MM.1S (cell line): Measurements from ENCODE around the gene PDE6G.

ENCODE experiments used
- DNase-seq: peaks from one replicate; pipeline ENCODE4 v3.0.0-alpha.2; 2015
- H2AFZ ChIP-seq: fragments of 300-600 bp; sonication (generic); 2 replicates; pipeline ENCODE4 v1.6.0; 2016; ENCODE audit warnings: antibody characterized with exemption, low read length
- H3F3A ChIP-seq: fragments of 300-600 bp; sonication (generic); 2 replicates; pipeline ENCODE4 v1.6.1; 2016; ENCODE audit warnings: mild to moderate bottlenecking, antibody characterized with exemption, low read length, moderate library complexity, mixed read lengths; ENCODE audit not compliant: insufficient read depth
- H3K27ac ChIP-seq: fragments of 300-600 bp; sonication (generic); 2 replicates; pipeline ENCODE4 v1.5.1; 2016; ENCODE audit warnings: mild to moderate bottlenecking, low read length
- H3K27me3 ChIP-seq: fragments of 300-600 bp; sonication (generic); replicated peaks from 2 replicates; pipeline ENCODE4 v1.6.0; 2016; ENCODE audit warnings: low read length; ENCODE audit not compliant: insufficient read depth
- H3K36me3 ChIP-seq: fragments of 300-600 bp; sonication (generic); replicated peaks from 2 replicates; pipeline ENCODE4 v1.6.1; 2016; ENCODE audit warnings: mild to moderate bottlenecking, low read length, mixed read lengths; ENCODE audit not compliant: insufficient read depth
- H3K4me1 ChIP-seq: fragments of 300-600 bp; sonication (generic); 2 replicates; pipeline ENCODE4 v1.6.1; 2016; ENCODE audit warnings: low read length, mixed read lengths
- H3K4me2 ChIP-seq: fragments of 300-600 bp; sonication (generic); 2 replicates; pipeline ENCODE4 v1.6.0; 2016; ENCODE audit warnings: low read depth, low read length
- H3K4me3 ChIP-seq: fragments of 300-600 bp; sonication (generic); 2 replicates; pipeline ENCODE4 v1.5.1; 2016; ENCODE audit warnings: low read length, mixed read lengths
- H3K79me2 ChIP-seq: fragments of 300-600 bp; sonication (generic); 2 replicates; pipeline ENCODE4 v1.6.1; 2016; ENCODE audit warnings: mixed run types, low read length, mixed read lengths
- H3K9ac ChIP-seq: fragments of 300-600 bp; sonication (generic); 2 replicates; pipeline ENCODE4 v1.6.1; 2016; ENCODE audit warnings: low read length, mixed read lengths
- H3K9me2 ChIP-seq: fragments of 300-600 bp; sonication (generic); replicated peaks from 2 replicates; pipeline ENCODE4 v1.6.1; 2016; ENCODE audit warnings: mild to moderate bottlenecking, low read length, mixed read lengths; ENCODE audit not compliant: insufficient read depth
- H3K9me3 ChIP-seq: fragments of 300-600 bp; sonication (generic); replicated peaks from 2 replicates; pipeline ENCODE4 v1.6.1; 2016; ENCODE audit warnings: mild to moderate bottlenecking, low read length, mixed read lengths; ENCODE audit not compliant: insufficient read depth
- H4K20me1 ChIP-seq: fragments of 300-600 bp; sonication (generic); 2 replicates; pipeline ENCODE4 v1.6.1; 2016; ENCODE audit warnings: mild to moderate bottlenecking, low read length, moderate library complexity, mixed read lengths; ENCODE audit not compliant: insufficient read depth
- CTCF ChIP-seq: fragments of 300-600 bp; sonication (generic); IDR thresholded peaks from 2 replicates; pipeline ENCODE4 v1.5.1; 2016; ENCODE audit warnings: antibody characterized with exemption, low read length, mixed read lengths
- EZH2 ChIP-seq: fragments of 300-600 bp; sonication (generic); optimal IDR thresholded peaks from 2 replicates; pipeline ENCODE3; 2017; ENCODE audit warnings: low read depth, mild to moderate bottlenecking, antibody characterized with exemption, low read length, mixed read lengths
- EZH2phosphoT487 ChIP-seq: fragments of 300-600 bp; sonication (generic); IDR thresholded peaks from 2 replicates; pipeline ENCODE4 v1.6.1; 2018; ENCODE audit warnings: antibody characterized with exemption, low read length

PDE6G gene

GRCh38 chr17:81681672-81682071 is 25.3 kb upstream of the PDE6G start:
- no peaks in the 10 kb centered on the region for H3F3A ChIP-seq
- no peaks in the 10 kb centered on the region for H3K9me2 ChIP-seq
- no peaks in the 10 kb centered on the region for H4K20me1 ChIP-seq
- H3K36me3 ChIP-seq, result 0 out of 2 replicates have a peak, but pooled peaks cover 7% of the 10 kb centered on the region
- H3K79me2 ChIP-seq, result peaks cover 49% of the 10 kb centered on the region
- DNase-seq, result no peak
- 0 out of 2 replicates have a peak, but pooled peaks cover 16% of the 10 kb centered on the region for H3K4me1 ChIP-seq
- TF ChIP-seq EZH2phosphoT487 (no peak), CTCF (no peak), EZH2 (no peak)
- H2AFZ ChIP-seq, result no peak overlapping the region
- H3K27ac ChIP-seq, result no peak overlapping the region
- H3K4me3 ChIP-seq, result no peak overlapping the region
- H3K9me3 ChIP-seq, result no peaks in the 10 kb centered on the region
- no peak overlapping the region for H3K9ac ChIP-seq
- no peak overlapping the region for H3K4me2 ChIP-seq
- no peaks in the 10 kb centered on the region for H3K27me3 ChIP-seq

GRCh38 chr17:81680150-81680549 is 23.8 kb upstream of the PDE6G start:
- Histone ChIP-seq H3K27ac (no peak overlapping the region), H3K4me2 (no peak overlapping the region), H3K27me3 (no peaks in the 10 kb centered on the region), H3K9ac (no peak overlapping the region), H3K36me3 (no peaks in the 10 kb centered on the region), H3K79me2 (peaks cover 34% of the 10 kb centered on the region), H2AFZ (no peak overlapping the region), H3K4me1 (0 out of 2 replicates have a peak, but pooled peaks cover 9% of the 10 kb centered on the region), H3K4me3 (no peak overlapping the region), H3K9me3 (no peaks in the 10 kb centered on the region), H4K20me1 (no peaks in the 10 kb centered on the region), H3F3A (no peaks in the 10 kb centered on the region), H3K9me2 (no peaks in the 10 kb centered on the region)
- no peak for DNase-seq
- TF ChIP-seq EZH2phosphoT487, result no peak
- no peak for TF ChIP-seq EZH2
- TF ChIP-seq CTCF, result no peak

- Histone ChIP-seq H3K9ac (no peak overlapping the region), H3F3A (0 out of 2 replicates have a peak, but pooled peaks cover 4% of the 10 kb centered on the region), H3K27me3 (no peaks in the 10 kb centered on the region), H3K4me2 (no peak overlapping the region), H4K20me1 (no peaks in the 10 kb centered on the region), H2AFZ (no peak overlapping the region), H3K4me1 (no peaks in the 10 kb centered on the region), H3K79me2 (peaks cover 3% of the 10 kb centered on the region), H3K9me3 (no peaks in the 10 kb centered on the region), H3K27ac (no peak overlapping the region), H3K36me3 (no peaks in the 10 kb centered on the region), H3K9me2 (no peaks in the 10 kb centered on the region), H3K4me3 (no peak overlapping the region)
- no peak for TF ChIP-seq EZH2
- no peak for TF ChIP-seq EZH2phosphoT487
- no peak for TF ChIP-seq CTCF
- DNase-seq, result no peak
These were observed 20.6 kb upstream of the PDE6G start for GRCh38 chr17:81676906-81677305.
